GM12865 (cell line): ENCODE measurements around the gene PUM1.

Experiments used
- DNase-seq: peaks from one replicate; pipeline ENCODE4 v3.0.0; 2010; ENCODE audit warnings: low read depth
- H3K4me3 ChIP-seq: 2 replicates; pipeline ENCODE4 v1.5.1; 2011; ENCODE audit warnings: mild to moderate bottlenecking, low read depth, low read length, control low read depth
- TF ChIP-seq, protein P1 (sequence below): IDR thresholded peaks from 2 replicates; pipeline ENCODE4 v1.5.1; 2011; ENCODE audit warnings: low read length, control low read depth, low read depth, inconsistent platforms; ENCODE audit not compliant: insufficient read depth; ENCODE audit errors: missing control alignments

The PUM1 gene

DNA sequence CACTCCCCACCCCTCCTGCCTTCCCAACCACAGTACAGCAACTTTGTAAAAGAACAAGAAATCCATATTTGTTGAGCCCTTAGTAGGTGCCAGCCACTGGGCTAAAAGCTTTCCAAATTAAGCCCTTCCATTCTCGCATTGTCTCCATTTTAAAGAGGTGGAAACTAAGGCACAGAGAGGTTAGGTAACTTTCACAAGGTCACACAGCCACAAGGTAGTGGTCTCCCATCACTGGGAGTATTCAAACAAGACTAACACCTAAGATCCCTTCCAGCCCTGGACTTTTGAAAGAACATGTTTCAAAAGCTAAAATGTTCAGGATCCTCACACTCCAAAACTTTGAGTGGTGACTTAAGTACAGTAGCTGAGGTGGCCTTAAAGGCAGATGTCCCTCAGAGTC is 160.1 kb downstream of the PUM1 start:
- no peak for DNase-seq
- H3K4me3 ChIP-seq = no peak overlapping the region
- TF ChIP-seq, protein P1, sequence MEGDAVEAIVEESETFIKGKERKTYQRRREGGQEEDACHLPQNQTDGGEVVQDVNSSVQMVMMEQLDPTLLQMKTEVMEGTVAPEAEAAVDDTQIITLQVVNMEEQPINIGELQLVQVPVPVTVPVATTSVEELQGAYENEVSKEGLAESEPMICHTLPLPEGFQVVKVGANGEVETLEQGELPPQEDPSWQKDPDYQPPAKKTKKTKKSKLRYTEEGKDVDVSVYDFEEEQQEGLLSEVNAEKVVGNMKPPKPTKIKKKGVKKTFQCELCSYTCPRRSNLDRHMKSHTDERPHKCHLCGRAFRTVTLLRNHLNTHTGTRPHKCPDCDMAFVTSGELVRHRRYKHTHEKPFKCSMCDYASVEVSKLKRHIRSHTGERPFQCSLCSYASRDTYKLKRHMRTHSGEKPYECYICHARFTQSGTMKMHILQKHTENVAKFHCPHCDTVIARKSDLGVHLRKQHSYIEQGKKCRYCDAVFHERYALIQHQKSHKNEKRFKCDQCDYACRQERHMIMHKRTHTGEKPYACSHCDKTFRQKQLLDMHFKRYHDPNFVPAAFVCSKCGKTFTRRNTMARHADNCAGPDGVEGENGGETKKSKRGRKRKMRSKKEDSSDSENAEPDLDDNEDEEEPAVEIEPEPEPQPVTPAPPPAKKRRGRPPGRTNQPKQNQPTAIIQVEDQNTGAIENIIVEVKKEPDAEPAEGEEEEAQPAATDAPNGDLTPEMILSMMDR = no peak

DNA sequence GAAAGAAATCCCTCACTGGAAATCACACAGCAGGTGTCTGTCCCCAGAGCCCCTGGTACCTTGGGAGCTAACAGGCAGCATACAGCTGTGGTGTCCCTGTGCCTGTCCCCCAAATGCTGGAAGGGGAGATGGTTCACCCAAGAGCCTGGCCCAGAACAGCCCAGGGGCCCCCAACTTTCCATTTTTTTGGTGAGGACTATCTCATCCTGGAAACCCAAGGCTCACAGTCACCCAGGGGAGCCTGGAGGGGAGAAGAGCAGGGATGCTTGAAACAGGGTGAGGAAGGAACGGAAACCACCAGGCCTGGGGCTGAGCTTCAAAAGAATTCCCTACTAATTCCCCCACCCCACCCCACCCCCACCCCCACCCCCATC is 160.6 kb downstream of the PUM1 start:
- no peak overlapping the region for H3K4me3 ChIP-seq
- TF ChIP-seq, protein P1 = no peak
- DNase-seq = no peak

DNA sequence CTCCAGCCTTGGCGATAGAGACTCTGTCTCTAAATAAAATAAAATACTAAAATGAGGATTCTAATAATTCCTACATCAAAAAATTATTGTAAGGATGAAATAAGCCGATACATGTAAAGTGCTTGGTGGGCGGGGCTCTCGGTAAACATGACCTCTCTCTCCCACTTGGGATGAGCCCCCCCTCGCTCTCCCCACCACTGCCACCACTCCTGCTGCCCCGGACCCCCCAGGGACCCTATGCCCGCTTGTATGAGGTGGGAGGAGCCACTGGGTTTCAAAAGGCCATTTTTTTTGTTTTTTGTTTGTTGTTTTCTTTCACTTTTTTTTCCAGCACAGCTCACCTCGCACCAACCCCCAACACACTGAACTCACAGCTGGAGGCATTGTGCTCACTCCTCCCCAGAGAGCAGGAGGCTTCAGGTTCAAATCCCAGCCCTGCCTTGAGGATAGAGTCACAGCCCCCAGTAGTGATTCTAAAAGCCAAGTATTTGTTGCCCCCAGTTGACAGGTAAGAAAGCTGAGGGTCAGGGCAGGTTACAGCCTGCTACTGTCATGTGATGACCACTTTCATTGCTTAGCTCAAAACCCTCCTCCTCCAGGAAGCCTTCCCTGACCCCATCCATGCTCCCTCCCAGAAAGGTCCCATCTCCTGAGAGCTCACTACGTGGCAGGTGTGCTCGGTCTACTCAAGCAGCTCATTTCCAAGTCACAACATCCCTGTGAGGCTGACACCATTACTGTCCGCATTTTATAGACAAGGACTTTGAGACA is 161.1 kb downstream of the PUM1 start:
- no peak overlapping the region for H3K4me3 ChIP-seq
- TF ChIP-seq, protein P1 = no peak
- DNase-seq = no peak

DNA sequence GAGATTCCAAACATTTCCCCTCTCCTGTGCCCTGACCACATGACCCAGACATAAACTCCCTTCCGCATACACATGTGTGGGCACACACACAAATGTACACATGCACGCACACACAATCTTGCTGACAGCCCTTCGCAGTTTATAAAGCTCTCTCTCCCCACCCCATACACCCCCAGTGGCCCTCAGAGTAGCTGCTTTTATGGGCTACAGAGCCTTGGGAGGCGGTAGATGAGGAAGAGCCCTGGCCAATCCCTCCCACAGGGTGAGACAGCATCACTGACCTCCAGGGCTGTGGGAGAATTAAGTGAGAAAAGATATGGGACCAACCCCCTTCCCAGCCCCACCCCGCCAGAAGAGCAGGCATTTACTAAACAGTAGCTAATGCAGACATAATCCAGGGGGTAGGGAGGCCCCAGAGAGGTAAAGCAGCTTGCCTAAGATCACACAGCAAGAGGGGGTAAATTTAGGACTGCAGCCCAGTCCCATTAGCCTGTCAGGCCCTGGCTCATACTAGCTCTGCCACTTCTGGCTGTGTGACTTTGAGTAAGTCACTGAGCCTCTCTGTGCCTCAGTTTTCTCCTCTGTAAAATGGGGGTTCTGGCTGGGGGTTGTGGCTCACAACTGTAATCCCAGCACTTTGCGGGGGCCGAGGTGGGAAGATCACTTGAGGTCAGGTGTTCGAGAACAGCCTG is 162.0 kb downstream of the PUM1 start:
- no peak for DNase-seq
- TF ChIP-seq, protein P1 = no peak

DNA sequence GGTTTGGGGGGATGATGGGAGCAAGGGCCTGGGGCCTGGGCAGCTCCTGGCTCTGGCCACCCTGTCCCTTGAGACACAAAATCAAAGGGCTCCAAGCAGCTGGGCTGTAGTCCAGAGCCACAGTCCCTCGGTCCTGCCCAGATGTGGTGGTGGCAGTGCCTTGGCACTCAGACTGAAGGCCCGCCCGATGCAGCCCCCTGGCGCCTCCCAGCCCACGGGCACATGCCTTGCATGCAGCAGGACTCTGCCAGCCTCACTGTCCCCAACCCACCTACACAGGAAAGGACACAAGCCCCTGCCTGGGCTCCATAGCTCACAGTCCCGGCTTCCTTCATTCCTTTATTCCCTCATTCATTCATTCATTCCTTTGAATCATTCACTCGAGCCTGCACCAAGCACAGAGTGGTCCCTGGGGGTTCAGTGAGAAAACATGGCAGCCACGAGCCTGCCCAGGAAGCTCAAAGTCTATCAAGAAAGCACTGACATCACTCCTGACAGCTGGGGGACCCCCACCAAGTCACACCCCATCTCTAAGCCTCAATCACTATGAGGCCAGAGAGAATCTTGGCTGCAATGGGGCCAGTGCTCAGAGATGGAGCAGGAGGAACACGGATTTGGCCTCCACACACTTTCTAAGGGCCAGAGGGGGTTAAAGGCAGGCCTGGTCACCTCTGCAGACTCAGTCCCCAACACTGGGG is 162.8 kb downstream of the PUM1 start:
- no peak for DNase-seq
- TF ChIP-seq, protein P1 = no peak
- no peak overlapping the region for H3K4me3 ChIP-seq

More for the DNA sequence above, 162.0 kb downstream of the PUM1 start:
- no peak overlapping the region for H3K4me3 ChIP-seq

DNA sequence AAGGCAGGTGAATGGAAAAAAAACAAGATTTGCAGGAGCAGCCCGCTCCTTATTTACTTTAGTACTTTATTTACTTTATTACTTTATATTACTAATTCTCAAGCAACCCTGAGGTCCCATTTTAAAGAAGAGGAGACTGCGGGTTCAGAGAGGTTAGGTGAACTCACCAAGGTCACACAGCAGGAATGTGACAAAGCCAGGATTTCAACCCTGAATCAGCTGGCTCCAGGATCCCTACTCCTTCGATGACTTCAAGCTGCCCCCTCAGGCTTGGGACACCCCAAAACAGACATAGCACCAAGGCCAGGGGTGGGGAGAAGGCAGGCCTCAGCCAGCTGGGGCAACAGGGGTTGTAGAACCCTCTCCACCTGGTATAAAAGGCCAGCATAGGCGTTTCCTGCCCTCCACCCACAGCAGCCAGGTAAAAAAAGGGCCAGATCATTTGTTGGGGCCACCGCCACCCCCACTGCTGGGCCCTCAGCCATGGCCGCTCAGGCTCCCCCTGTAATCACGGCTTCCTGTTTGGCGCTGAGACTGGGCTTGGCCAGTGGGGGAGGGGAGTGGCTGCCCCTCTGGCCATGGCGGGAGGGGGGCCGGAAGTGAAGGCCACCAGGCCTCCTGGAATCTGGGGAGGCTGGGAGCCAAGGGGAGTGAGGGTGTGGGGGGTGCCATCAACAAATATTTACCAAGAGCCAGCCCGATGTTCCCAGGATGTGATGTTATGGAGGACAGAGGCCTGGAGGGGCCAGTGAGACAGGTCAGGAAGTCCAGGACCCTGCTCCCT is 163.5 kb downstream of the PUM1 start:
- DNase-seq = no peak

More for the DNA sequence above, 163.5 kb downstream of the PUM1 start:
- TF ChIP-seq, protein P1 = no peak
- no peak overlapping the region for H3K4me3 ChIP-seq
